HCT116 (cell line): ENCODE measurements around the gene GATAD2A. TPM values are rescaled to one million over a fixed set of nuclear protein-coding genes. Genes with fewer than 3 reads are reported as not detected.

Source experiments
- ATAC-seq: fragments of 200-7000 bp; cut with Tn5 transposase; 2 replicates; pipeline ENCODE4 v1.9.1; 2020; ENCODE audit warnings: mild to moderate bottlenecking, moderate library complexity
- Bru-seq: library from RNA; stranded (reverse); fragments of 400-500 nt; gene quantifications from one replicate; lab custom pipeline; 2021; lab: Mats Ljungman, UMichigan
- BruChase-seq, 2 experiments: library from RNA; stranded (reverse); fragments of 400-500 nt; gene quantifications; one replicate each; lab custom pipeline; 2021; lab: Mats Ljungman, UMichigan
- BruUV-seq: library from RNA; stranded (reverse); fragments of 400-500 nt; replicated peaks from 2 replicates; lab custom pipeline; 2021; lab: Mats Ljungman, UMichigan
- CTCF ChIA-PET: fragments of 300-600 bp; sonication (Branson Sonifier 250); formaldehyde crosslinking; loops from one replicate; lab custom pipeline; 2021; ENCODE audit warnings: antibody characterized with exemption; lab: Charles Lee
- POLR2A ChIA-PET: fragments of 300-600, 350-600 bp; sonication (Branson Sonifier 250); formaldehyde crosslinking; loops from one replicate; lab custom pipeline; 2021; ENCODE audit warnings: antibody characterized with exemption; lab: Charles Lee
- RAD21 ChIA-PET, 2 experiments: fragments of 300-600 bp; sonication (Branson Sonifier 250); formaldehyde crosslinking; loops; one replicate each; lab custom pipeline; 2023; ENCODE audit warnings: low total read pairs in 2 of 2; ENCODE audit not compliant: uncharacterized antibody in 2 of 2, unreplicated experiment in 2 of 2, low non-redundant PET in 1 of 2; lab: Charles Lee
- DNase-seq: peaks from one replicate; pipeline ENCODE4 v3.0.0-alpha.2; 2010; ENCODE audit warnings: low read depth, low spot score
- H2AFZ ChIP-seq: fragments of 200-600 bp; shearing (Covaris generic), sonication (generic); 2 replicates; pipeline ENCODE4 v1.6.1; 2017; ENCODE audit warnings: low read depth, mixed run types, mixed read lengths, antibody characterized with exemption, low read length; ENCODE audit not compliant: poor library complexity, severe bottlenecking
- H3K27ac ChIP-seq: 2 replicates; pipeline ENCODE4 v1.5.1; 2012; ENCODE audit warnings: low read depth, low read length
- H3K27me3 ChIP-seq: fragments of 200-600 bp; sonication (generic); 2 replicates; pipeline ENCODE4 v1.6.1; 2016; ENCODE audit warnings: mixed run types, low read length, mixed read lengths; ENCODE audit not compliant: insufficient read depth
- H3K36me3 ChIP-seq, 2 experiments: fragments of 200-500 bp in 1 of 2; fragments of 200-600 bp in 1 of 2; sonication (Bioruptor generic) in 1 of 2; sonication (generic) in 1 of 2; 2 replicates each; pipeline versions ENCODE4 v1.5.1 to v1.6.1; 2014 to 2016; ENCODE audit warnings: low read length in 2 of 2, inconsistent platforms in 1 of 2, mixed read lengths in 1 of 2, mixed run types in 1 of 2; ENCODE audit not compliant: insufficient read depth in 2 of 2, control insufficient read depth in 1 of 2
- H3K4me1 ChIP-seq, 2 experiments: fragments of 200-600 bp in 1 of 2; sonication (generic) in 1 of 2; 2 replicates each; pipeline versions ENCODE4 v1.5.1 to v1.6.1; 2012 to 2017; ENCODE audit warnings: low read length in 2 of 2, inconsistent platforms in 1 of 2, mild to moderate bottlenecking in 1 of 2, mixed read lengths in 1 of 2, mixed run types in 1 of 2, moderate library complexity in 1 of 2; ENCODE audit not compliant: insufficient read depth in 2 of 2, control insufficient read depth in 1 of 2
- H3K4me2 ChIP-seq: fragments of 200-600 bp; sonication (generic); 2 replicates; pipeline ENCODE4 v1.6.1; 2017; ENCODE audit warnings: mixed run types, low read length, mixed read lengths
- H3K4me3 ChIP-seq, 2 experiments: fragments of 200-600 bp in 1 of 2; sonication (generic) in 1 of 2; replicated peaks in 1 of 2; 2 replicates each; pipeline ENCODE4 v1.5.1; 2011 to 2016; ENCODE audit warnings: low read length in 2 of 2, control low read depth in 1 of 2, low read depth in 1 of 2, mild to moderate bottlenecking in 1 of 2, mixed read lengths in 1 of 2, mixed run types in 1 of 2
- H3K79me2 ChIP-seq: fragments of 200-600 bp; sonication (generic); 2 replicates; pipeline ENCODE4 v1.6.1; 2017; ENCODE audit warnings: mild to moderate bottlenecking, mixed run types, low read length, moderate library complexity, mixed read lengths; ENCODE audit not compliant: insufficient read depth
- H3K9ac ChIP-seq: fragments of 200-600 bp; sonication (generic); 2 replicates; pipeline ENCODE4 v1.6.1; 2016; ENCODE audit warnings: low read length, mixed read lengths
- H3K9me2 ChIP-seq: fragments of 200-600 bp; sonication (generic), shearing (Covaris generic); 2 replicates; pipeline ENCODE4 v1.6.1; 2017; ENCODE audit warnings: mixed run types, mild to moderate bottlenecking, moderate library complexity; ENCODE audit not compliant: insufficient read depth
- H3K9me3 ChIP-seq, 2 experiments: fragments of 200-500 bp in 1 of 2; fragments of 200-600 bp in 1 of 2; sonication (Bioruptor generic) in 1 of 2; sonication (generic) in 1 of 2; 2 replicates each; pipeline ENCODE4 v1.6.1; 2014 to 2017; ENCODE audit warnings: low read length in 2 of 2, mixed read lengths in 2 of 2, inconsistent platforms in 1 of 2, low read depth in 1 of 2, mild to moderate bottlenecking in 1 of 2, mixed run types in 1 of 2, moderate library complexity in 1 of 2; ENCODE audit not compliant: control insufficient read depth in 1 of 2, insufficient read depth in 1 of 2
- H4K20me1 ChIP-seq: fragments of 200-600 bp; sonication (generic), shearing (Covaris generic); 2 replicates; pipeline ENCODE4 v1.6.1; 2017; ENCODE audit warnings: mixed run types, mild to moderate bottlenecking, moderate library complexity; ENCODE audit not compliant: insufficient read depth
- CBX3 ChIP-seq: IDR thresholded peaks from 2 replicates; pipeline ENCODE4 v1.6.1; 2012; ENCODE audit warnings: low read depth
- CEBPB ChIP-seq: IDR thresholded peaks from 2 replicates; pipeline ENCODE4 v1.6.1; 2012; ENCODE audit warnings: low read depth
- CTCF ChIP-seq, 3 experiments: fragments of 200-600 bp in 1 of 3; sonication (generic) in 1 of 3; IDR thresholded peaks in 2 of 3; conservative IDR thresholded peaks in 1 of 3; 2 replicates each; pipeline ENCODE4 v1.5.1; 2012 to 2017; ENCODE audit warnings: low read depth in 2 of 3, low read length in 2 of 3, antibody characterized with exemption in 1 of 3, borderline replicate concordance in 1 of 3, control low read depth in 1 of 3, mild to moderate bottlenecking in 1 of 3, mixed read lengths in 1 of 3, mixed run types in 1 of 3, moderate library complexity in 1 of 3; ENCODE audit not compliant: insufficient read depth in 1 of 3
- EGR1 ChIP-seq: IDR thresholded peaks from 2 replicates; pipeline ENCODE4 v1.6.1; 2012; ENCODE audit warnings: low read depth
- ELF1 ChIP-seq: IDR thresholded peaks from 2 replicates; pipeline ENCODE4 v1.6.1; 2012; ENCODE audit warnings: low read depth, borderline replicate concordance
- EZH2phosphoT487 ChIP-seq: fragments of 200-600 bp; IDR thresholded peaks from 2 replicates; pipeline ENCODE4 v1.6.1; 2018; ENCODE audit warnings: antibody characterized with exemption, borderline replicate concordance
- FOSL1 ChIP-seq: IDR thresholded peaks from 2 replicates; pipeline ENCODE4 v1.6.1; 2012; ENCODE audit warnings: low read depth
- JUND ChIP-seq: IDR thresholded peaks from 2 replicates; pipeline ENCODE4 v1.6.1; 2012
- MAX ChIP-seq: IDR thresholded peaks from 2 replicates; pipeline ENCODE4 v1.6.1; 2012
- POLR2A ChIP-seq: IDR thresholded peaks from 2 replicates; pipeline ENCODE4 v1.7.0; 2011; ENCODE audit warnings: borderline replicate concordance; ENCODE audit not compliant: insufficient read depth, insufficient read length; ENCODE audit errors: extremely low read depth
- POLR2AphosphoS5 ChIP-seq: IDR thresholded peaks from 2 replicates; pipeline ENCODE4 v1.6.1; 2011; ENCODE audit warnings: mild to moderate bottlenecking, low read depth, low read length, moderate library complexity
- SIN3A ChIP-seq: IDR thresholded peaks from 2 replicates; pipeline ENCODE4 v1.6.1; 2012; ENCODE audit warnings: low read depth
- SP1 ChIP-seq: IDR thresholded peaks from 2 replicates; pipeline ENCODE4 v1.6.1; 2012; ENCODE audit warnings: low read depth
- SRF ChIP-seq: IDR thresholded peaks from 2 replicates; pipeline ENCODE4 v1.6.1; 2012; ENCODE audit warnings: low read depth
- TCF7L2 ChIP-seq: IDR thresholded peaks from 2 replicates; pipeline ENCODE4 v1.7.0; 2011; ENCODE audit warnings: borderline replicate concordance, inconsistent platforms; ENCODE audit not compliant: insufficient read depth, insufficient read length; ENCODE audit errors: extremely low read depth
- YY1 ChIP-seq: IDR thresholded peaks from 2 replicates; pipeline ENCODE4 v1.6.1; 2011; ENCODE audit warnings: low read length, low read depth, moderate library complexity, mild to moderate bottlenecking; ENCODE audit not compliant: insufficient replicate concordance; ENCODE audit errors: extremely low read depth
- ZBTB33 ChIP-seq: IDR thresholded peaks from 2 replicates; pipeline ENCODE4 v1.6.1; 2011; ENCODE audit warnings: mild to moderate bottlenecking, low read length, moderate library complexity; ENCODE audit not compliant: insufficient replicate concordance; ENCODE audit errors: extremely low read depth
- ZFX ChIP-seq: fragments of 450-650 bp; IDR thresholded peaks from 2 replicates; pipeline ENCODE4 v1.6.1; 2017
- ZNF274 ChIP-seq: fragments of 200-500 bp; sonication (Bioruptor generic); IDR thresholded peaks from 2 replicates; pipeline ENCODE4 v1.6.1; 2014; ENCODE audit warnings: mild to moderate bottlenecking, low read depth, low read length, inconsistent platforms
- intact Hi-C: fragments of 100-400 bp; cut with micrococcal nuclease; formaldehyde crosslinking; loops from 2 replicates; pipeline ENCODE4 v1.10.0; 2022
- long read RNA-seq: library from polyadenylated mRNA; unstranded; transcript quantifications from one replicate; pipeline ENCODE4 v2.0.0, GENCODE V29; 2021; ENCODE audit not compliant: unreplicated experiment
- polyA plus RNA-seq: library from polyadenylated mRNA; unstranded; fragments of >200 nt; gene quantifications from 2 replicates; pipeline ENCODE4 v1.2.1, GENCODE V29; 2012; ENCODE audit warnings: missing spikeins
- total RNA-seq: library from RNA; stranded (reverse); gene quantifications from one replicate; pipeline ENCODE4 v1.2.1, GENCODE V29; 2021; ENCODE audit not compliant: unreplicated experiment

GATAD2A gene
- 130 TPM for total RNA-seq
- polyA plus RNA-seq = 60.5 and 73.9 TPM in 2 replicates
- percentile 86 among the genes with signal in this experiment for Bru-seq, nascent RNA
- BruChase-seq, experiment 1, labeled RNA remaining after a 6-hour chase = percentile 87 among the genes with signal in this experiment
- BruChase-seq, experiment 2, labeled RNA remaining after a 2-hour chase = percentile 83 among the genes with signal in this experiment
- long read RNA-seq, partial matches to known transcripts = 29 of 65 reads
- long read RNA-seq, other reads (novel, unspliced or antisense) = 36 of 65 reads

GRCh38 chr19:19404879-19405860 lies at the start of gene GATAD2A:
Gene GATAD2A, plus strand, starts transcription at chr19:19405675. Its CDS starts 59,671 bp downstream, at chr19:19465346.
- peak within 1 kb of the TSS; percentile 56 to 68 for H3K4me3 ChIP-seq
- H3K27me3 ChIP-seq = no peaks in the 10 kb centered on the region
- ChIA-PET RAD21 (no interaction called here), POLR2A (interaction anchor here (0.6 to 2.5 kb wide), 9 partner anchors 8 to 111 kb away, joined by 3 to 12 read pairs (median 6); partner anchors contain the start of genes NDUFA13 and TSSK6), CTCF (interaction anchor here (0.9 to 1.4 kb wide), 7 partner anchors 36 to 84 kb away, joined by 3 to 11 read pairs (median 4); no protein-coding TSS in a partner anchor)
- peaks cover 39 to 59% of the 10 kb centered on the region in 2 experiments for H3K4me1 ChIP-seq
- H3K9me3 ChIP-seq = no peaks in the 10 kb centered on the region
- no peak within 1 kb of the TSS for H2AFZ ChIP-seq
- no peaks in the 10 kb centered on the region for H3K36me3 ChIP-seq
- peak within 1 kb of the TSS; percentile 81 for H3K27ac ChIP-seq
- H4K20me1 ChIP-seq = peaks cover 31% of the 10 kb centered on the region; the same call in 1 of the 2 replicates
- H3K79me2 ChIP-seq = peaks cover 77% of the 10 kb centered on the region
- peak within 1 kb of the TSS; percentile 76 for H3K4me2 ChIP-seq
- intact Hi-C loops = loop anchor here (2.0 to 5.0 kb wide), 2 partner anchors 20 to 82 kb away; no protein-coding TSS in a partner anchor
- H3K9ac ChIP-seq = peak within 1 kb of the TSS; percentile 89
- BruUV-seq = no TSS peak
- ATAC-seq (peak; percentile 79), DNase-seq (peak; percentile 78)
- no peaks in the 10 kb centered on the region for H3K9me2 ChIP-seq
- TF ChIP-seq SIN3A (no peak), ZBTB33 (peak; percentile 31), JUND (peak; percentile 71), POLR2A (no peak), EGR1 (peak; percentile 75), YY1 (peak; percentile 25), EZH2phosphoT487 (no peak), CEBPB (no peak), CTCF (IDR thresholded peaks at IDR 0.05 in 2 of 3, conservative IDR thresholded peaks at IDR 0.05 in 1 of 3; ENCODE audit: borderline replicate concordance in 1 of 3, insufficient read depth in 1 of 3, low read depth in 2 of 3, low read length in 2 of 3) (peak in 1 of 3 experiments; percentile 20; a peak in 1 of 6 replicates), SP1 (peak; percentile 87), ZFX (no peak), POLR2AphosphoS5 (peak; percentile 61), CBX3 (no peak), ZNF274 (no peak), ELF1 (no peak), SRF (no peak; the same call in 1 of the 2 replicates), FOSL1 (peak; percentile 87), MAX (peak; percentile 96), TCF7L2 (peak; percentile 17)
